Stimulated activated CD8-positive, alpha-beta memory T cell treated with anti-CD3 and anti-CD28 coated beads, Interleukin-7, amount 100 ng/mL, for 4 hours (primary cell): ENCODE measurements around the gene CNKSR3.

Experiments used
- DNase-seq, 2 donors: peaks; one replicate each; pipeline ENCODE4 v3.0.0-alpha.2; 2020; ENCODE audit warnings: low read depth in 2 of 2

The CNKSR3 gene

GRCh38 chr6:154479351-154479769 lies 31.1 kb downstream of the CNKSR3 start:
- no peak for DNase-seq

GRCh38 chr6:154478701-154479060 lies 31.8 kb downstream of the CNKSR3 start:
- no peak for DNase-seq

GRCh38 chr6:154478021-154478700 lies 32.3 kb downstream of the CNKSR3 start:
- no peak for DNase-seq

- no peak for DNase-seq
These were observed 34.0 kb downstream of the CNKSR3 start for GRCh38 chr6:154476494-154476893.

- DNase-seq = no peak
These were observed 35.6 kb downstream of the CNKSR3 start for GRCh38 chr6:154474648-154475428.

GRCh38 chr6:154473324-154473723 lies 37.2 kb downstream of the CNKSR3 start:
- no peak for DNase-seq

GRCh38 chr6:154471609-154472362 lies 38.7 kb downstream of the CNKSR3 start:
- DNase-seq = no peak

- DNase-seq = no peak
These were observed 41.1 kb downstream of the CNKSR3 start for GRCh38 chr6:154469306-154469935.

- no peak for DNase-seq
These were observed 41.7 kb downstream of the CNKSR3 start for GRCh38 chr6:154468760-154469159.

- DNase-seq = no peak
These were observed 43.4 kb downstream of the CNKSR3 start for GRCh38 chr6:154466971-154467679.

GRCh38 chr6:154466139-154466538 lies 44.3 kb downstream of the CNKSR3 start:
- DNase-seq = no peak

- DNase-seq = no peak
These were observed 46.7 kb downstream of the CNKSR3 start for GRCh38 chr6:154463573-154464419.

- DNase-seq = no peak
These were observed 48.1 kb downstream of the CNKSR3 start for GRCh38 chr6:154462425-154462824.

GRCh38 chr6:154461348-154461747 lies 49.1 kb downstream of the CNKSR3 start:
- no peak for DNase-seq

- no peak for DNase-seq
These were observed 50.0 kb downstream of the CNKSR3 start for GRCh38 chr6:154460306-154461071.

- no peak for DNase-seq
These were observed 51.0 kb downstream of the CNKSR3 start for GRCh38 chr6:154459513-154459912.

GRCh38 chr6:154458565-154459470 lies 51.7 kb downstream of the CNKSR3 start:
- no peak for DNase-seq

GRCh38 chr6:154457881-154458284 lies 52.6 kb downstream of the CNKSR3 start:
- no peak for DNase-seq
